Vagina (tissue), 2 donors: ENCODE measurements around the gene TERB1. TPM values are rescaled to one million over a fixed set of nuclear protein-coding genes. Genes with fewer than 3 reads are reported as not detected.

Experiments
- DNase-seq, 2 donors: peaks; one replicate each; pipeline ENCODE4 v3.0.0-alpha.2; 2017; ENCODE audit errors: extremely low spot score in 2 of 2
- H3K27ac ChIP-seq: fragments of 200-600 bp; sonication (generic); one replicate; pipeline ENCODE4 v1.5.1; 2019
- H3K27me3 ChIP-seq: fragments of 200-600 bp; sonication (generic); one replicate; pipeline ENCODE4 v1.5.1; 2019
- H3K36me3 ChIP-seq, 2 donors: fragments of 200-600 bp; sonication (generic); one replicate each; pipeline ENCODE4 v1.5.1; 2017 to 2019
- H3K4me1 ChIP-seq: fragments of 200-600 bp; sonication (generic); one replicate; pipeline ENCODE4 v1.5.1; 2019
- H3K4me3 ChIP-seq, 2 donors: fragments of 200-600 bp; sonication (generic); 1 replicate in 1 of 2; 2 replicates in 1 of 2; pipeline ENCODE4 v1.5.1; 2016 to 2019
- H3K9me3 ChIP-seq: fragments of 200-600 bp; sonication (generic); one replicate; pipeline ENCODE4 v1.5.1; 2019
- CTCF ChIP-seq, 3 experiments: fragments of 450-650 bp in 2 of 3; fragments of 200-600 bp in 1 of 3; sonication (generic) in 1 of 3; IDR thresholded peaks; one replicate each; pipeline ENCODE4 v1.5.1; 2017 to 2019; ENCODE audit warnings: antibody characterized with exemption in 3 of 3, mild to moderate bottlenecking in 2 of 3, moderate library complexity in 2 of 3
- POLR2A ChIP-seq, 2 donors: fragments of 450-650 bp; IDR thresholded peaks; one replicate each; pipeline ENCODE4 v1.6.1; 2017; ENCODE audit warnings: antibody characterized with exemption in 2 of 2, mild to moderate bottlenecking in 2 of 2, moderate library complexity in 2 of 2
- POLR2AphosphoS5 ChIP-seq, 2 donors: sonication (generic); formaldehyde crosslinking; IDR thresholded peaks; one replicate each; pipeline ENCODE4 v1.9.0; 2017; ENCODE audit warnings: antibody characterized with exemption in 2 of 2, mild to moderate bottlenecking in 2 of 2, low read depth in 1 of 2; ENCODE audit not compliant: insufficient read depth in 1 of 2
- intact Hi-C: fragments of 100-400 bp; cut with DNase I; formaldehyde crosslinking; loops from one replicate; pipeline ENCODE4 v1.15.1; 2023
- total RNA-seq: library from RNA; depleted of rRNA; stranded (reverse); fragments of >200 nt; gene quantifications from one replicate; pipeline ENCODE4 v1.2.3, GENCODE V29; 2016

The TERB1 gene
- not detected for total RNA-seq

- Histone ChIP-seq H3K27me3 (no peaks in the 10 kb centered on the region), H3K9me3 (no peaks in the 10 kb centered on the region), H3K36me3 (peaks cover 0 to 46% of the 10 kb centered on the region in 2 donors), H3K27ac (no peak within 1 kb of the TSS), H3K4me3 (no peak within 1 kb of the TSS), H3K4me1 (no peaks in the 10 kb centered on the region)
- DNase-seq: no peak
- TF ChIP-seq POLR2AphosphoS5 (IDR thresholded peaks at IDR 0.05; ENCODE audit: insufficient read depth in 1 of 2, low read depth in 1 of 2) (no peak), CTCF (IDR thresholded peaks at IDR 0.05) (no peak), POLR2A (IDR thresholded peaks at IDR 0.05) (no peak)
- intact Hi-C loops: no loop called here
Measured at GRCh38 chr16:66801320-66802105, at the start of gene TERB1. TERB1 (minus strand) TSS chr16:66801584; CDS start chr16:66796798, 4,786 bp downstream.

GRCh38 chr16:66850115-66850815 is 48.9 kb upstream of the TERB1 start:
- no peak for DNase-seq
- TF ChIP-seq POLR2AphosphoS5 (IDR thresholded peaks at IDR 0.05; ENCODE audit: insufficient read depth in 1 of 2, low read depth in 1 of 2): no peak
- no peak for TF ChIP-seq CTCF (IDR thresholded peaks at IDR 0.05)
- no peak for TF ChIP-seq POLR2A (IDR thresholded peaks at IDR 0.05)
- Histone ChIP-seq H3K27ac (no peak overlapping the region), H3K36me3 (no peaks in the 10 kb centered on the region), H3K4me3 (no peak overlapping the region), H3K4me1 (peaks cover 3% of the 10 kb centered on the region), H3K27me3 (no peaks in the 10 kb centered on the region), H3K9me3 (no peaks in the 10 kb centered on the region)
- intact Hi-C loops: no loop called here

- no peak overlapping the region for H3K27ac ChIP-seq
- no peaks in the 10 kb centered on the region for H3K27me3 ChIP-seq
- peaks cover 10% of the 10 kb centered on the region for H3K4me1 ChIP-seq
- H3K9me3 ChIP-seq: no peaks in the 10 kb centered on the region
- H3K36me3 ChIP-seq: no peaks in the 10 kb centered on the region
- H3K4me3 ChIP-seq: no peak overlapping the region
- DNase-seq: no peak
- no peak for TF ChIP-seq POLR2A (IDR thresholded peaks at IDR 0.05)
- no peak for TF ChIP-seq CTCF (IDR thresholded peaks at IDR 0.05)
- TF ChIP-seq POLR2AphosphoS5 (IDR thresholded peaks at IDR 0.05; ENCODE audit: insufficient read depth in 1 of 2, low read depth in 1 of 2): no peak
- intact Hi-C loops: no loop called here
Measured at GRCh38 chr16:66849549-66849948, 48.2 kb upstream of the TERB1 start.

GRCh38 chr16:66849021-66849420 is 47.6 kb upstream of the TERB1 start:
- intact Hi-C loops: no loop called here
- H3K27ac ChIP-seq: no peak overlapping the region
- TF ChIP-seq POLR2AphosphoS5 (IDR thresholded peaks at IDR 0.05; ENCODE audit: insufficient read depth in 1 of 2, low read depth in 1 of 2) (no peak), CTCF (IDR thresholded peaks at IDR 0.05) (no peak), POLR2A (IDR thresholded peaks at IDR 0.05) (no peak)
- no peak for DNase-seq
- H3K9me3 ChIP-seq: no peaks in the 10 kb centered on the region
- H3K36me3 ChIP-seq: no peaks in the 10 kb centered on the region
- H3K4me3 ChIP-seq: no peak overlapping the region
- H3K27me3 ChIP-seq: no peaks in the 10 kb centered on the region
- H3K4me1 ChIP-seq: peaks cover 15% of the 10 kb centered on the region

- TF ChIP-seq POLR2AphosphoS5 (IDR thresholded peaks at IDR 0.05; ENCODE audit: insufficient read depth in 1 of 2, low read depth in 1 of 2): no peak
- TF ChIP-seq POLR2A (IDR thresholded peaks at IDR 0.05): no peak
- no peak for TF ChIP-seq CTCF (IDR thresholded peaks at IDR 0.05)
- intact Hi-C loops: no loop called here
- no peaks in the 10 kb centered on the region for H3K27me3 ChIP-seq
Measured at GRCh38 chr16:66848172-66848571, 46.8 kb upstream of the TERB1 start.

More at GRCh38 chr16:66848172-66848571, 46.8 kb upstream of the TERB1 start:
- Histone ChIP-seq H3K27ac (no peak overlapping the region), H3K9me3 (no peaks in the 10 kb centered on the region), H3K36me3 (no peaks in the 10 kb centered on the region), H3K4me1 (peaks cover 17% of the 10 kb centered on the region), H3K4me3 (no peak overlapping the region)
- DNase-seq: no peak
